GM12878 (cell line): ENCODE measurements around the gene ZNF423. TPM values are rescaled to one million over a fixed set of nuclear protein-coding genes. Genes with fewer than 3 reads are reported as not detected.

Source experiments
- SP1 ChIP-seq: IDR thresholded peaks from one replicate; pipeline ENCODE4 v1.6.1; 2011; ENCODE audit warnings: low read depth, low read length
- polyA plus RNA-seq, 11 experiments: library from polyadenylated mRNA; depleted of rRNA in 4 of 11; unstranded in 6 of 11; stranded (reverse) in 5 of 11; fragments of >200 nt; fragmentation: Nextera tagmentation in 4 of 11; fragmentation: Illumina TruSeq in 1 of 11; extraction: Ambion mirVana in 4 of 11; extraction: Trizol in 1 of 11; gene quantifications; 1 replicate in 1 of 11; 2 replicates in 10 of 11; pipeline versions ENCODE4 v1.2.1 to v1.2.3, GENCODE V29; 2011 to 2016; ENCODE audit warnings: inconsistent platforms in 2 of 11, missing spikeins in 2 of 11, low read depth in 1 of 11
- total RNA-seq, 4 experiments: library from RNA; depleted of rRNA in 3 of 4; stranded (reverse); fragments of >200 nt in 3 of 4; fragmentation: Illumina TruSeq in 1 of 4; extraction: Trizol in 1 of 4; gene quantifications; 2 replicates each; pipeline versions ENCODE4 v1.2.1 to v1.2.3, GENCODE V29; 2013 to 2021
- TF ChIP-seq, protein P1 (sequence below): fragments of 450-650 bp; IDR thresholded peaks from 2 replicates; pipeline ENCODE4 v1.6.1; 2017; ENCODE audit warnings: low read depth, mild to moderate bottlenecking, moderate library complexity
- TF ChIP-seq, protein P2 (sequence below): fragments of 450-650 bp; conservative IDR thresholded peaks from 2 replicates; pipeline ENCODE4 v1.6.1; 2017; ENCODE audit warnings: mild to moderate bottlenecking, moderate library complexity
- TF ChIP-seq, protein P3 (sequence below): IDR thresholded peaks from 2 replicates; pipeline ENCODE4 v1.6.1; 2012; ENCODE audit warnings: mild to moderate bottlenecking, low read depth, low read length

ZNF423 gene
- total and polyA plus RNA-seq, 10 of the 15 experiments (the other 5 are each of a cell fraction or from before 2014, with no cell fraction given) = 0.03 to 0.64 (median 0.10) TPM

DNA sequence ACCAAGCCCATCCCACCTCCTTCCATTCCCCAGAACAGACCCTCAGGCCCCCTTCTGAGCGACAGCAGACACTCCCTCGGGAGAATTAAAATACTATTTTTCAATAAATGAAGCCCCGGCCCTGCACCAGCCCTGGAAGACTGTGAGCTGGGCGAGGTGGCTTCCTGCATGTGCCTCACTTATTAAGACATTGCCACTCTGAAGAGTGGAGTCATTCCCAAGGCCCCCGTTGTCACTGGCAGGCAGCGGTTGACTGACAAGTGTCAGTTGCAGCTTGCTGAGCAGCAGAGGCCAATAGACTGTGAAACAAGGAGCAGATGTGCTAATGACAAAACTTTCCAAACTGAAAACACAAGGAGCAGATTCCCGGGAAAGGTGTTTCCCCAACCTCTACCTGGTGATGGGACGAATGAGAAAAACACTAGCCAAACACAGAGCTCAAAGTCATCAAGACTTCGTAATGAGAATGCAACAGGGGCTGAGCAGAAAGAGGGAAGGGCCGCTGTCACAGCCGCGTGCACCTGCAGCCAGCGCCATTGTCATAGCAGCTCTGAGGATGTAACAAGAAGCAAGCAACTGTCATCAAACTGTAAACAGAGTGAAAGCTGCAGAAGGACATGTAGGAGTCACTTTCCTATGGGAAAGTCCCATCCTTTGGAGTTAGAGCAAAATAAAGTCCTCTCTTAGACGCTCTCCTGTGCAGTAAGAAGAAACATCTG is 250.2 kb downstream of the ZNF423 start (continued):
- TF ChIP-seq, protein P1, sequence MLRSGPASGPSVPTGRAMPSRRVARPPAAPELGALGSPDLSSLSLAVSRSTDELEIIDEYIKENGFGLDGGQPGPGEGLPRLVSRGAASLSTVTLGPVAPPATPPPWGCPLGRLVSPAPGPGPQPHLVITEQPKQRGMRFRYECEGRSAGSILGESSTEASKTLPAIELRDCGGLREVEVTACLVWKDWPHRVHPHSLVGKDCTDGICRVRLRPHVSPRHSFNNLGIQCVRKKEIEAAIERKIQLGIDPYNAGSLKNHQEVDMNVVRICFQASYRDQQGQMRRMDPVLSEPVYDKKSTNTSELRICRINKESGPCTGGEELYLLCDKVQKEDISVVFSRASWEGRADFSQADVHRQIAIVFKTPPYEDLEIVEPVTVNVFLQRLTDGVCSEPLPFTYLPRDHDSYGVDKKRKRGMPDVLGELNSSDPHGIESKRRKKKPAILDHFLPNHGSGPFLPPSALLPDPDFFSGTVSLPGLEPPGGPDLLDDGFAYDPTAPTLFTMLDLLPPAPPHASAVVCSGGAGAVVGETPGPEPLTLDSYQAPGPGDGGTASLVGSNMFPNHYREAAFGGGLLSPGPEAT = no peak
- TF ChIP-seq, protein P2, sequence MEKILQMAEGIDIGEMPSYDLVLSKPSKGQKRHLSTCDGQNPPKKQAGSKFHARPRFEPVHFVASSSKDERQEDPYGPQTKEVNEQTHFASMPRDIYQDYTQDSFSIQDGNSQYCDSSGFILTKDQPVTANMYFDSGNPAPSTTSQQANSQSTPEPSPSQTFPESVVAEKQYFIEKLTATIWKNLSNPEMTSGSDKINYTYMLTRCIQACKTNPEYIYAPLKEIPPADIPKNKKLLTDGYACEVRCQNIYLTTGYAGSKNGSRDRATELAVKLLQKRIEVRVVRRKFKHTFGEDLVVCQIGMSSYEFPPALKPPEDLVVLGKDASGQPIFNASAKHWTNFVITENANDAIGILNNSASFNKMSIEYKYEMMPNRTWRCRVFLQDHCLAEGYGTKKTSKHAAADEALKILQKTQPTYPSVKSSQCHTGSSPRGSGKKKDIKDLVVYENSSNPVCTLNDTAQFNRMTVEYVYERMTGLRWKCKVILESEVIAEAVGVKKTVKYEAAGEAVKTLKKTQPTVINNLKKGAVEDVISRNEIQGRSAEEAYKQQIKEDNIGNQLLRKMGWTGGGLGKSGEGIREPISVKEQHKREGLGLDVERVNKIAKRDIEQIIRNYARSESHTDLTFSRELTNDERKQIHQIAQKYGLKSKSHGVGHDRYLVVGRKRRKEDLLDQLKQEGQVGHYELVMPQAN = no peak
- TF ChIP-seq, protein P3, sequence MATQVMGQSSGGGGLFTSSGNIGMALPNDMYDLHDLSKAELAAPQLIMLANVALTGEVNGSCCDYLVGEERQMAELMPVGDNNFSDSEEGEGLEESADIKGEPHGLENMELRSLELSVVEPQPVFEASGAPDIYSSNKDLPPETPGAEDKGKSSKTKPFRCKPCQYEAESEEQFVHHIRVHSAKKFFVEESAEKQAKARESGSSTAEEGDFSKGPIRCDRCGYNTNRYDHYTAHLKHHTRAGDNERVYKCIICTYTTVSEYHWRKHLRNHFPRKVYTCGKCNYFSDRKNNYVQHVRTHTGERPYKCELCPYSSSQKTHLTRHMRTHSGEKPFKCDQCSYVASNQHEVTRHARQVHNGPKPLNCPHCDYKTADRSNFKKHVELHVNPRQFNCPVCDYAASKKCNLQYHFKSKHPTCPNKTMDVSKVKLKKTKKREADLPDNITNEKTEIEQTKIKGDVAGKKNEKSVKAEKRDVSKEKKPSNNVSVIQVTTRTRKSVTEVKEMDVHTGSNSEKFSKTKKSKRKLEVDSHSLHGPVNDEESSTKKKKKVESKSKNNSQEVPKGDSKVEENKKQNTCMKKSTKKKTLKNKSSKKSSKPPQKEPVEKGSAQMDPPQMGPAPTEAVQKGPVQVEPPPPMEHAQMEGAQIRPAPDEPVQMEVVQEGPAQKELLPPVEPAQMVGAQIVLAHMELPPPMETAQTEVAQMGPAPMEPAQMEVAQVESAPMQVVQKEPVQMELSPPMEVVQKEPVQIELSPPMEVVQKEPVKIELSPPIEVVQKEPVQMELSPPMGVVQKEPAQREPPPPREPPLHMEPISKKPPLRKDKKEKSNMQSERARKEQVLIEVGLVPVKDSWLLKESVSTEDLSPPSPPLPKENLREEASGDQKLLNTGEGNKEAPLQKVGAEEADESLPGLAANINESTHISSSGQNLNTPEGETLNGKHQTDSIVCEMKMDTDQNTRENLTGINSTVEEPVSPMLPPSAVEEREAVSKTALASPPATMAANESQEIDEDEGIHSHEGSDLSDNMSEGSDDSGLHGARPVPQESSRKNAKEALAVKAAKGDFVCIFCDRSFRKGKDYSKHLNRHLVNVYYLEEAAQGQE = no peak
- TF ChIP-seq SP1 = no peak
